ENCODE results near the gene STT3B. TPM values are rescaled to one million over a fixed set of nuclear protein-coding genes. Genes with fewer than 3 reads are reported as not detected.

Gene STT3B
- total RNA-seq, 2 donors from 2014 or later, result 126 to 199 TPM

- Histone ChIP-seq H3K9ac (ENCODE audit: extremely low read depth, low read length, poor library complexity, severe bottlenecking) (no peak overlapping the region), H3K4me3 (ENCODE audit: low read length) (peak overlapping the region; percentile 98), H3K27ac (ENCODE audit: low read depth, low read length) (no peak overlapping the region), H3K4me1 (ENCODE audit: control insufficient read depth, insufficient read depth, low read length) (peaks cover 18% of the 10 kb centered on the region), H3K27me3 (ENCODE audit: control insufficient read depth, insufficient read depth, low read length, poor library complexity, severe bottlenecking) (no peaks in the 10 kb centered on the region), H3K9me3 (ENCODE audit: control insufficient read depth, low read length) (no peaks in the 10 kb centered on the region), H3K36me3 (ENCODE audit: control insufficient read depth, insufficient read depth, low read length) (peaks cover 73% of the 10 kb centered on the region)
- Mint-ChIP-seq H3K27me3 (ENCODE audit: insufficient read depth) (no peaks in the 10 kb centered on the region), H3K9me3 (no peaks in the 10 kb centered on the region), H3K36me3 (ENCODE audit: low read depth) (peaks cover 13% of the 10 kb centered on the region), H3K4me1 (peaks cover 54% of the 10 kb centered on the region), H3K4me3 (peak overlapping the region; percentile 21), H3K27ac (no peak overlapping the region)
- no peak for DNase-seq
- TF ChIP-seq, protein P1, sequence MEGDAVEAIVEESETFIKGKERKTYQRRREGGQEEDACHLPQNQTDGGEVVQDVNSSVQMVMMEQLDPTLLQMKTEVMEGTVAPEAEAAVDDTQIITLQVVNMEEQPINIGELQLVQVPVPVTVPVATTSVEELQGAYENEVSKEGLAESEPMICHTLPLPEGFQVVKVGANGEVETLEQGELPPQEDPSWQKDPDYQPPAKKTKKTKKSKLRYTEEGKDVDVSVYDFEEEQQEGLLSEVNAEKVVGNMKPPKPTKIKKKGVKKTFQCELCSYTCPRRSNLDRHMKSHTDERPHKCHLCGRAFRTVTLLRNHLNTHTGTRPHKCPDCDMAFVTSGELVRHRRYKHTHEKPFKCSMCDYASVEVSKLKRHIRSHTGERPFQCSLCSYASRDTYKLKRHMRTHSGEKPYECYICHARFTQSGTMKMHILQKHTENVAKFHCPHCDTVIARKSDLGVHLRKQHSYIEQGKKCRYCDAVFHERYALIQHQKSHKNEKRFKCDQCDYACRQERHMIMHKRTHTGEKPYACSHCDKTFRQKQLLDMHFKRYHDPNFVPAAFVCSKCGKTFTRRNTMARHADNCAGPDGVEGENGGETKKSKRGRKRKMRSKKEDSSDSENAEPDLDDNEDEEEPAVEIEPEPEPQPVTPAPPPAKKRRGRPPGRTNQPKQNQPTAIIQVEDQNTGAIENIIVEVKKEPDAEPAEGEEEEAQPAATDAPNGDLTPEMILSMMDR (conservative IDR thresholded peaks at IDR 0.05), result no peak
- WGBS, 2 experiments (ENCODE audit: insufficient coverage in 1 of 2, insufficient read length in 1 of 2), result 80 to 100% methylated on average over 1 of the region's 1 CpG
These were observed 6.5 kb downstream of the STT3B start for GRCh38 chr3:31539275-31539674.

DNA sequence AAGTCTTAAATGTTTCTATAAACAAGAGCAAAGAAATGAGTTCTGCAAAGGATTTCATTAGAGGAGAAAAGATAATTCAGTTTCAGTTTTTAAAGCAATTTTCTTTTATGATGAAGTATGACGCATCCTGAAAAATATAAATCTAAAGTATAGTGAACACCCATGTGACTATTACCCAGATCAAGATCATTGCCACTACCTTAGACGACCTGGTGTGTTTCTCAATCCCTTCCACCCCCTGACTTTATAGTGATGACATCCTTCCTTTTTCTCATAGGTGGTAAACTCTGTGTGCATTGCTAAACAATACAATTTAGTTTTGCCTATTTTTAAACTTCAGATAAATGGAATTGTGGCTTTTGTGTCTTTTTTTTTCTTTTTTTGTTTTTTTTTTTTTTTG, 8.4 kb downstream of the STT3B start:
- Mint-ChIP-seq H3K9me3 (no peaks in the 10 kb centered on the region), H3K36me3 (ENCODE audit: low read depth) (peaks cover 13% of the 10 kb centered on the region), H3K27me3 (ENCODE audit: insufficient read depth) (no peaks in the 10 kb centered on the region), H3K27ac (no peak overlapping the region), H3K4me1 (peaks cover 56% of the 10 kb centered on the region), H3K4me3 (no peak overlapping the region)
- TF ChIP-seq, protein P1 (conservative IDR thresholded peaks at IDR 0.05), result no peak
- H3K36me3 ChIP-seq (ENCODE audit: control insufficient read depth, insufficient read depth, low read length), result peaks cover 62% of the 10 kb centered on the region
- DNase-seq, result no peak
- 95 to 100% methylated on average over 1 to 2 of the region's 2 CpGs for WGBS, 2 experiments (ENCODE audit: insufficient coverage in 1 of 2, insufficient read length in 1 of 2)
- no peak overlapping the region for H3K27ac ChIP-seq (ENCODE audit: low read depth, low read length)
- no peak overlapping the region for H3K9ac ChIP-seq (ENCODE audit: extremely low read depth, low read length, poor library complexity, severe bottlenecking)
- no peaks in the 10 kb centered on the region for H3K27me3 ChIP-seq (ENCODE audit: control insufficient read depth, insufficient read depth, low read length, poor library complexity, severe bottlenecking)
- no peak overlapping the region for H3K4me3 ChIP-seq (ENCODE audit: low read length)
- peaks cover 21% of the 10 kb centered on the region for H3K4me1 ChIP-seq (ENCODE audit: control insufficient read depth, insufficient read depth, low read length)
- H3K9me3 ChIP-seq (ENCODE audit: control insufficient read depth, low read length), result no peaks in the 10 kb centered on the region

DNA sequence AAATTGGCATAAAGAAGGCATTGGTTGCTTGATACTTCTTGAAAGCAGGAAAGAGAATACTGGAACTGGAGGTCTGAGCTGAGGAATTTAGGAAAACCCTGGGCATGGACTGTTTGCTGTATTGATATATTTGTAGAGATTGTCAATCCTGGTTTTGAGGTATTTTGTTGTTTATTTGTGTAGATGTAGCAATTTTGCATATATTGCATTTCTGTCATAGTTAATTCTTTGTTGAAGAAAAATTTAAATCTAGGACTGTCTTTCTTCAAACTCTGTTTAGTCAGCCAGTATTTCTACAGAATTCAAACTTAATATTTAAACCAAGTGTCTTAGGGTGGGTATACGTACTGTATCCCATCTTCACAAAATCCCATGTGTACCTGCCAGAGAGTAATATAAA, 9.5 kb downstream of the STT3B start:
- no peaks in the 10 kb centered on the region for H3K27me3 Mint-ChIP-seq (ENCODE audit: insufficient read depth)

More for the DNA sequence above, 9.5 kb downstream of the STT3B start:
- peaks cover 63% of the 10 kb centered on the region for H3K36me3 ChIP-seq (ENCODE audit: control insufficient read depth, insufficient read depth, low read length)
- no peak overlapping the region for H3K27ac Mint-ChIP-seq
- H3K27me3 ChIP-seq (ENCODE audit: control insufficient read depth, insufficient read depth, low read length, poor library complexity, severe bottlenecking), result no peaks in the 10 kb centered on the region
- H3K36me3 Mint-ChIP-seq (ENCODE audit: low read depth), result peaks cover 13% of the 10 kb centered on the region
- H3K4me3 Mint-ChIP-seq, result no peak overlapping the region
- peaks cover 20% of the 10 kb centered on the region for H3K4me1 ChIP-seq (ENCODE audit: control insufficient read depth, insufficient read depth, low read length)
- H3K9ac ChIP-seq (ENCODE audit: extremely low read depth, low read length, poor library complexity, severe bottlenecking), result no peak overlapping the region
- DNase-seq, result no peak
- TF ChIP-seq, protein P1 (conservative IDR thresholded peaks at IDR 0.05), result no peak
- H3K4me3 ChIP-seq (ENCODE audit: low read length), result no peak overlapping the region
- peaks cover 50% of the 10 kb centered on the region for H3K4me1 Mint-ChIP-seq
- H3K27ac ChIP-seq (ENCODE audit: low read depth, low read length), result no peak overlapping the region
- H3K9me3 ChIP-seq (ENCODE audit: control insufficient read depth, low read length), result no peaks in the 10 kb centered on the region
- H3K9me3 Mint-ChIP-seq, result no peaks in the 10 kb centered on the region
- WGBS, 2 experiments (ENCODE audit: insufficient coverage in 1 of 2, insufficient read length in 1 of 2), result 100% methylated on average over 1 of the region's 1 CpG; no CpG with 5 or more reads in 1 of the 2 experiments
